Measurements from ENCODE around the gene ANKRD6.

GRCh38 chr6:89582669-89583325 lies 149.8 kb downstream of the ANKRD6 start:
- TF ChIP-seq CTCF (conservative IDR thresholded peaks at IDR 0.05; ENCODE audit: low read length), result no peak
- no peak for TF ChIP-seq EZH2phosphoT487 (IDR thresholded peaks at IDR 0.05; ENCODE audit: borderline replicate concordance, low read depth, low read length)
